Measurements from ENCODE around the gene KMT2E.

- TF ChIP-seq EZH2 (IDR thresholded peaks at IDR 0.05), result no peak
- no peak for TF ChIP-seq POLR2AphosphoS5 (IDR thresholded peaks at IDR 0.05; ENCODE audit: borderline replicate concordance, low read depth, low read length)
These were observed 125.4 kb downstream of the KMT2E start for GRCh38 chr7:105139381-105139780.

All from SK-N-MC (cell line).